GM21619 (cell line): Measurements from ENCODE around the gene NTNG2.

Experiments
- ATAC-seq: cut with Tn5 transposase; IDR thresholded peaks from one replicate; pipeline ENCODE4 v1.9.1; 2021; ENCODE audit not compliant: unreplicated experiment

Gene NTNG2

GRCh38 chr9:132200706-132201105, 38.8 kb downstream of the NTNG2 start:
- no peak for ATAC-seq

- no peak for ATAC-seq
These were observed 39.3 kb downstream of the NTNG2 start for GRCh38 chr9:132201139-132201538.

- ATAC-seq: no peak
These were observed 40.2 kb downstream of the NTNG2 start for GRCh38 chr9:132201780-132202703.

GRCh38 chr9:132204883-132205282, 43.0 kb downstream of the NTNG2 start:
- no peak for ATAC-seq

GRCh38 chr9:132207215-132207614, 45.4 kb downstream of the NTNG2 start:
- ATAC-seq: no peak

GRCh38 chr9:132207839-132208615, 46.2 kb downstream of the NTNG2 start:
- no peak for ATAC-seq

- ATAC-seq: no peak
These were observed 47.4 kb downstream of the NTNG2 start for GRCh38 chr9:132209228-132209627.

GRCh38 chr9:132210472-132211145, 48.8 kb downstream of the NTNG2 start:
- no peak for ATAC-seq

- ATAC-seq: no peak
These were observed 49.7 kb downstream of the NTNG2 start for GRCh38 chr9:132211570-132211969.

- no peak for ATAC-seq
These were observed 52.3 kb downstream of the NTNG2 start for GRCh38 chr9:132214027-132214622.

- ATAC-seq: no peak
These were observed 55.2 kb downstream of the NTNG2 start for GRCh38 chr9:132216861-132217619.

- ATAC-seq: no peak
These were observed 56.4 kb downstream of the NTNG2 start for GRCh38 chr9:132218208-132218607.

- ATAC-seq: no peak
These were observed 60.1 kb downstream of the NTNG2 start for GRCh38 chr9:132221941-132222340.

GRCh38 chr9:132224645-132225044, 62.8 kb downstream of the NTNG2 start:
- ATAC-seq: no peak

GRCh38 chr9:132226571-132227430, 64.9 kb downstream of the NTNG2 start:
- ATAC-seq: no peak

GRCh38 chr9:132228062-132228461, 66.2 kb downstream of the NTNG2 start:
- no peak for ATAC-seq

- no peak for ATAC-seq
These were observed 68.7 kb downstream of the NTNG2 start for GRCh38 chr9:132230605-132231004.

GRCh38 chr9:132231019-132231701, 69.3 kb downstream of the NTNG2 start:
- ATAC-seq: no peak

- no peak for ATAC-seq
These were observed 70.7 kb downstream of the NTNG2 start for GRCh38 chr9:132232522-132232921.
